ENCODE results near the gene DCAF12L1. TPM values are rescaled to one million over a fixed set of nuclear protein-coding genes. Genes with fewer than 3 reads are reported as not detected.

Gene DCAF12L1
- total RNA-seq, 5 donors from 2014 or later (not counting 1 experiment from before 2014, with no cell fraction given): not detected

- Histone ChIP-seq H3K36me3 (ENCODE audit: control insufficient read depth in 2 of 2, extremely low read depth in 1 of 2, insufficient read depth in 1 of 2, low read length in 1 of 2) (no peaks in the 10 kb centered on the region), H3K4me1 (ENCODE audit: control insufficient read depth in 1 of 2, extremely low read depth in 1 of 2, insufficient read depth in 2 of 2, low read length in 2 of 2) (no peaks in the 10 kb centered on the region), H3K27ac (ENCODE audit: low read length) (no peak overlapping the region), H3K4me3 (ENCODE audit: control insufficient read depth in 1 of 2, extremely low read depth in 1 of 2, low read length in 1 of 2) (no peak overlapping the region), H3K9me3 (no peaks in the 10 kb centered on the region), H3K27me3 (replicated peaks in 1 of 2; ENCODE audit: control insufficient read depth in 2 of 2, extremely low read depth in 1 of 2, insufficient read depth in 2 of 2, low read length in 1 of 2) (no peaks in the 10 kb centered on the region)
- ChIA-PET POLR2A (no interaction called here), CTCF (no interaction called here)
- 86% methylated on average over 1 of the region's 6 CpGs for WGBS (ENCODE audit: insufficient coverage)
- Mint-ChIP-seq H3K27ac (no peak overlapping the region), H3K36me3 (no peaks in the 10 kb centered on the region), H3K4me1 (no peaks in the 10 kb centered on the region), H3K27me3 (peaks cover 2 to 16% of the 10 kb centered on the region in 2 donors), H3K4me3 (no peak overlapping the region), H3K9me3 (no peaks in the 10 kb centered on the region)
- DNase-seq: no peak
- no peak for ATAC-seq (replicated peaks in 1 of 4)
Measured at GRCh38 chrX:126550816-126551215, 1.8 kb downstream of the DCAF12L1 start.

GRCh38 chrX:126509923-126510322, 42.7 kb downstream of the DCAF12L1 start:
- H3K27ac ChIP-seq (ENCODE audit: low read length): no peak overlapping the region
- peaks cover 0 to 7% of the 10 kb centered on the region in 2 donors for H3K27me3 Mint-ChIP-seq
- H3K27me3 ChIP-seq (replicated peaks in 1 of 2; ENCODE audit: control insufficient read depth in 2 of 2, extremely low read depth in 1 of 2, insufficient read depth in 2 of 2, low read length in 1 of 2): no peaks in the 10 kb centered on the region
- WGBS (ENCODE audit: insufficient coverage): 25% methylated on average over 2 of the region's 3 CpGs
- no peak overlapping the region for H3K4me3 Mint-ChIP-seq
- H3K4me3 ChIP-seq (ENCODE audit: control insufficient read depth in 1 of 2, extremely low read depth in 1 of 2, low read length in 1 of 2): no peak overlapping the region
- no peaks in the 10 kb centered on the region for H3K4me1 ChIP-seq (ENCODE audit: control insufficient read depth in 1 of 2, extremely low read depth in 1 of 2, insufficient read depth in 2 of 2, low read length in 2 of 2)
- no peaks in the 10 kb centered on the region for H3K9me3 ChIP-seq
- peaks cover 0 to 4% (median 0%) of the 10 kb centered on the region in 3 donors for H3K9me3 Mint-ChIP-seq
- no peak overlapping the region for H3K27ac Mint-ChIP-seq
- H3K36me3 Mint-ChIP-seq: no peaks in the 10 kb centered on the region
- H3K4me1 Mint-ChIP-seq: no peaks in the 10 kb centered on the region
- ChIA-PET CTCF (no interaction called here), POLR2A (no interaction called here)
- ATAC-seq (replicated peaks in 1 of 4) (no peak), DNase-seq (no peak)
- no peaks in the 10 kb centered on the region for H3K36me3 ChIP-seq (ENCODE audit: control insufficient read depth in 2 of 2, extremely low read depth in 1 of 2, insufficient read depth in 1 of 2, low read length in 1 of 2)
